A673 (cell line): ENCODE measurements around the gene ANKEF1. TPM values are rescaled to one million over a fixed set of nuclear protein-coding genes. Genes with fewer than 3 reads are reported as not detected.

Experiments
- Bru-seq: library from RNA; stranded (reverse); fragments of 400-500 nt; gene quantifications from one replicate; lab custom pipeline; 2021; lab: Mats Ljungman, UMichigan
- BruChase-seq, 2 experiments: library from RNA; stranded (reverse); fragments of 400-500 nt; gene quantifications; one replicate each; lab custom pipeline; 2021; lab: Mats Ljungman, UMichigan
- BruUV-seq: library from RNA; stranded (reverse); fragments of 400-500 nt; replicated peaks from 2 replicates; lab custom pipeline; 2021; lab: Mats Ljungman, UMichigan
- CTCF ChIA-PET: fragments of 300-600 bp; sonication (Branson Sonifier 250); formaldehyde crosslinking; loops from one replicate; lab custom pipeline; 2022; ENCODE audit warnings: antibody characterized with exemption; lab: Charles Lee
- POLR2A ChIA-PET: fragments of 300-600 bp; sonication (Branson Sonifier 250); formaldehyde crosslinking; loops from one replicate; lab custom pipeline; 2022; ENCODE audit warnings: antibody characterized with exemption; ENCODE audit not compliant: low non-redundant PET; lab: Charles Lee
- DNase-seq: peaks from one replicate; pipeline ENCODE4 v3.0.0-alpha.2; 2015; ENCODE audit warnings: low spot score
- H3K27ac ChIP-seq: fragments of 200-600 bp; sonication (generic); 2 replicates; pipeline ENCODE4 v1.5.1; 2016; ENCODE audit warnings: mixed run types, low read depth, mild to moderate bottlenecking, mixed read lengths, antibody characterized with exemption, low read length; ENCODE audit not compliant: poor library complexity, severe bottlenecking
- H3K27me3 ChIP-seq: fragments of 200-600 bp; sonication (generic); replicated peaks from 2 replicates; pipeline ENCODE4 v1.6.1; 2017; ENCODE audit warnings: mixed run types, low read depth, mild to moderate bottlenecking, mixed read lengths, antibody characterized with exemption, low read length; ENCODE audit not compliant: insufficient read depth, poor library complexity
- H3K36me3 ChIP-seq: fragments of 200-600 bp; sonication (generic); 2 replicates; pipeline ENCODE4 v1.6.1; 2016; ENCODE audit warnings: mixed run types, mild to moderate bottlenecking, mixed read lengths, antibody characterized with exemption, low read length; ENCODE audit not compliant: insufficient read depth, poor library complexity, severe bottlenecking
- H3K4me1 ChIP-seq: fragments of 200-600 bp; sonication (generic); 2 replicates; pipeline ENCODE4 v1.6.1; 2017; ENCODE audit warnings: mixed run types, mild to moderate bottlenecking, mixed read lengths, antibody characterized with exemption, low read length; ENCODE audit not compliant: insufficient read depth, poor library complexity, severe bottlenecking
- H3K4me3 ChIP-seq: fragments of 200-600 bp; sonication (generic); 2 replicates; pipeline ENCODE4 v1.5.1; 2016; ENCODE audit warnings: low read depth, mixed run types, mild to moderate bottlenecking, mixed read lengths, low read length; ENCODE audit not compliant: poor library complexity, severe bottlenecking
- H3K9me3 ChIP-seq: fragments of 200-600 bp; sonication (generic); 2 replicates; pipeline ENCODE4 v1.6.1; 2016; ENCODE audit warnings: mixed run types, low read depth, mild to moderate bottlenecking, mixed read lengths, antibody characterized with exemption, low read length; ENCODE audit not compliant: poor library complexity, severe bottlenecking
- EZH2 ChIP-seq: fragments of 200-600 bp; sonication (generic); IDR thresholded peaks from 2 replicates; pipeline ENCODE4 v1.6.1; 2017; ENCODE audit warnings: borderline replicate concordance, low read depth, mild to moderate bottlenecking, mixed read lengths, antibody characterized with exemption, low read length; ENCODE audit not compliant: poor library complexity, severe bottlenecking
- intact Hi-C: fragments of 100-400 bp; cut with micrococcal nuclease; formaldehyde crosslinking; loops from one replicate; pipeline ENCODE4 v1.10.0; 2022; ENCODE audit not compliant: unreplicated experiment
- long read RNA-seq: library from polyadenylated mRNA; stranded (forward); transcript quantifications from one replicate; pipeline ENCODE4 v2.0.0, GENCODE V29; 2022
- total RNA-seq: library from RNA; stranded (reverse); gene quantifications from 2 replicates; pipeline ENCODE4 v1.2.3, GENCODE V29; 2021
- TF ChIP-seq, protein P1 (sequence below): fragments of 300-800, 200-600 bp; sonication (generic); conservative IDR thresholded peaks from 2 replicates; pipeline ENCODE4 v1.5.1; 2017; ENCODE audit warnings: low read depth, mild to moderate bottlenecking, antibody characterized with exemption, low read length, moderate library complexity, mixed read lengths

ANKEF1 gene
- total RNA-seq (0.96 and 1.3 TPM in 2 replicates), Bru-seq, nascent RNA (percentile 35 among the genes with signal in this experiment), BruChase-seq, experiment 1, labeled RNA remaining after a 2-hour chase (percentile 33 among the genes with signal in this experiment), BruChase-seq, experiment 2, labeled RNA remaining after a 6-hour chase (percentile 38 among the genes with signal in this experiment)
- long read RNA-seq, partial matches to known transcripts, result 3 of 3 reads
- long read RNA-seq, other reads (novel, unspliced or antisense), result 0 of 3 reads

- no TSS peak for BruUV-seq
Observed at GRCh38 chr20:10034717-10035571, at the start of gene ANKEF1. TSS of gene ANKEF1 (plus strand) at chr20:10034987. CDS start at chr20:10038302, 3,315 bp downstream.

DNA sequence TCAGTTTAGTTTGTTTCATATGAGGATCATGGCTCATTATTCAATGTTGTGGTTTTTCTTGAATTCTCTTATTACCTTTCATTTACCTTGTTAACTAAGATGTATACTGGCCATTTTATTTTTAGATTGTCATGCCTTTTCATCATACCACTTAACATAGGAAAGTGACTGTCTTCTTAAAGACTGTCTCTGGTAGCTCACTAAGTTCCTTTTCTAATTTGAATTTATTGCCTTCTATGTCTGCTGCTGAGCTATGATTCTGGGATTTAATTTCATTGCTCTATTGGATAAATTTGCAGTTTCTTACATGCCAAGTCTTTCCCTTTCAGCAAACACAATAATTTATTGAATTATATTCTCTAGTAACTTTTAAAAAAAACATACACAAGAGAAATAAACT is 49.5 kb upstream of the ANKEF1 start:
- TF ChIP-seq, protein P1, sequence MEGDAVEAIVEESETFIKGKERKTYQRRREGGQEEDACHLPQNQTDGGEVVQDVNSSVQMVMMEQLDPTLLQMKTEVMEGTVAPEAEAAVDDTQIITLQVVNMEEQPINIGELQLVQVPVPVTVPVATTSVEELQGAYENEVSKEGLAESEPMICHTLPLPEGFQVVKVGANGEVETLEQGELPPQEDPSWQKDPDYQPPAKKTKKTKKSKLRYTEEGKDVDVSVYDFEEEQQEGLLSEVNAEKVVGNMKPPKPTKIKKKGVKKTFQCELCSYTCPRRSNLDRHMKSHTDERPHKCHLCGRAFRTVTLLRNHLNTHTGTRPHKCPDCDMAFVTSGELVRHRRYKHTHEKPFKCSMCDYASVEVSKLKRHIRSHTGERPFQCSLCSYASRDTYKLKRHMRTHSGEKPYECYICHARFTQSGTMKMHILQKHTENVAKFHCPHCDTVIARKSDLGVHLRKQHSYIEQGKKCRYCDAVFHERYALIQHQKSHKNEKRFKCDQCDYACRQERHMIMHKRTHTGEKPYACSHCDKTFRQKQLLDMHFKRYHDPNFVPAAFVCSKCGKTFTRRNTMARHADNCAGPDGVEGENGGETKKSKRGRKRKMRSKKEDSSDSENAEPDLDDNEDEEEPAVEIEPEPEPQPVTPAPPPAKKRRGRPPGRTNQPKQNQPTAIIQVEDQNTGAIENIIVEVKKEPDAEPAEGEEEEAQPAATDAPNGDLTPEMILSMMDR, result no peak
- no peak for TF ChIP-seq EZH2
- no peak for DNase-seq
- Histone ChIP-seq H3K9me3 (no peaks in the 10 kb centered on the region), H3K4me3 (no peak overlapping the region), H3K4me1 (peaks cover 35% of the 10 kb centered on the region), H3K27me3 (no peaks in the 10 kb centered on the region), H3K27ac (no peak overlapping the region), H3K36me3 (no peaks in the 10 kb centered on the region)
- no TSS peak for BruUV-seq
- intact Hi-C loops, result no loop called here
- POLR2A ChIA-PET, result no interaction called here
- CTCF ChIA-PET, result no interaction called here

More at GRCh38 chr20:10034717-10035571, at the start of gene ANKEF1:
- Histone ChIP-seq H3K27ac (no peak within 1 kb of the TSS), H3K9me3 (no peaks in the 10 kb centered on the region), H3K27me3 (peaks cover under 1% of the 10 kb centered on the region), H3K4me3 (peak within 1 kb of the TSS; percentile 58), H3K36me3 (no peaks in the 10 kb centered on the region), H3K4me1 (peaks cover 5% of the 10 kb centered on the region)
- intact Hi-C loops, result no loop called here
- DNase-seq, result peak; percentile 72
- ChIA-PET CTCF (no interaction called here), POLR2A (interaction anchor here (0.7 kb wide), 1 partner anchor 1794 kb away, joined by 4 read pairs; no protein-coding TSS in a partner anchor)
- TF ChIP-seq, protein P1, result no peak

GRCh38 chr20:9985773-9986172 is 49.0 kb upstream of the ANKEF1 start:
- DNase-seq, result no peak
- H3K27ac ChIP-seq, result no peak overlapping the region
- TF ChIP-seq, protein P1, result no peak
- TF ChIP-seq EZH2, result no peak
- H3K4me3 ChIP-seq, result no peak overlapping the region
- POLR2A ChIA-PET, result no interaction called here
- BruUV-seq, result no TSS peak
- no peaks in the 10 kb centered on the region for H3K27me3 ChIP-seq
- no peaks in the 10 kb centered on the region for H3K9me3 ChIP-seq
- intact Hi-C loops, result no loop called here
- H3K36me3 ChIP-seq, result no peaks in the 10 kb centered on the region
- CTCF ChIA-PET, result no interaction called here
- peaks cover 35% of the 10 kb centered on the region for H3K4me1 ChIP-seq
